ENCODE data around the gene PSENEN. TPM values are rescaled to one million over a fixed set of nuclear protein-coding genes. Genes with fewer than 3 reads are reported as not detected.
A peak's percentile ranks its signal among the peaks of the same experiment; 100 is the strongest.

Gene PSENEN
- total RNA-seq, 1 donor from 2014 or later: 74.2 TPM

- no peak overlapping the region for H3K27ac Mint-ChIP-seq
- no peaks in the 10 kb centered on the region for H3K9me3 Mint-ChIP-seq
- no peak for DNase-seq (ENCODE audit: extremely low spot score, unreplicated experiment)
- H3K36me3 Mint-ChIP-seq: peaks cover 4% of the 10 kb centered on the region
- H3K27me3 Mint-ChIP-seq: no peaks in the 10 kb centered on the region
- TF ChIP-seq CTCF (conservative IDR thresholded peaks at IDR 0.05): no peak
- no peaks in the 10 kb centered on the region for H3K4me1 Mint-ChIP-seq (ENCODE audit: unreplicated experiment)
- H3K4me3 Mint-ChIP-seq: no peak overlapping the region
These were observed 20.1 kb upstream of the PSENEN start for GRCh38 chr19:35725216-35725861.

- H3K4me3 Mint-ChIP-seq: no peak overlapping the region
- no peak for DNase-seq (ENCODE audit: extremely low spot score, unreplicated experiment)
- H3K36me3 Mint-ChIP-seq: peaks cover 14% of the 10 kb centered on the region
These were observed 18.1 kb upstream of the PSENEN start for GRCh38 chr19:35727053-35727955.

GRCh38 chr19:35727956-35728706 is 17.3 kb upstream of the PSENEN start:
- peaks cover 5% of the 10 kb centered on the region for H3K4me1 Mint-ChIP-seq (ENCODE audit: unreplicated experiment)
- no peak for DNase-seq (ENCODE audit: extremely low spot score, unreplicated experiment)
- no peak overlapping the region for H3K4me3 Mint-ChIP-seq
- H3K9me3 Mint-ChIP-seq: no peaks in the 10 kb centered on the region
- H3K36me3 Mint-ChIP-seq: peaks cover 14% of the 10 kb centered on the region
- H3K27ac Mint-ChIP-seq: no peak overlapping the region
- no peak for TF ChIP-seq CTCF (conservative IDR thresholded peaks at IDR 0.05)
- no peaks in the 10 kb centered on the region for H3K27me3 Mint-ChIP-seq

More at GRCh38 chr19:35727053-35727955, 18.1 kb upstream of the PSENEN start:
- no peak for TF ChIP-seq CTCF (conservative IDR thresholded peaks at IDR 0.05)
- H3K27me3 Mint-ChIP-seq: no peaks in the 10 kb centered on the region
- H3K4me1 Mint-ChIP-seq (ENCODE audit: unreplicated experiment): peaks cover 5% of the 10 kb centered on the region
- H3K9me3 Mint-ChIP-seq: no peaks in the 10 kb centered on the region
- no peak overlapping the region for H3K27ac Mint-ChIP-seq

GRCh38 chr19:35729021-35729420 is 16.4 kb upstream of the PSENEN start:
- no peak for TF ChIP-seq CTCF (conservative IDR thresholded peaks at IDR 0.05)
- no peaks in the 10 kb centered on the region for H3K9me3 Mint-ChIP-seq
- no peaks in the 10 kb centered on the region for H3K27me3 Mint-ChIP-seq
- H3K4me3 Mint-ChIP-seq: no peak overlapping the region
- H3K36me3 Mint-ChIP-seq: peaks cover 14% of the 10 kb centered on the region
- DNase-seq (ENCODE audit: extremely low spot score, unreplicated experiment): no peak
- H3K4me1 Mint-ChIP-seq (ENCODE audit: unreplicated experiment): peaks cover 5% of the 10 kb centered on the region
- H3K27ac Mint-ChIP-seq: no peak overlapping the region

GRCh38 chr19:35729763-35730162 is 15.7 kb upstream of the PSENEN start:
- Mint-ChIP-seq H3K9me3 (no peaks in the 10 kb centered on the region), H3K4me1 (ENCODE audit: unreplicated experiment) (peaks cover 5% of the 10 kb centered on the region), H3K4me3 (no peak overlapping the region), H3K27ac (peak overlapping the region; percentile 56), H3K36me3 (peaks cover 14% of the 10 kb centered on the region), H3K27me3 (no peaks in the 10 kb centered on the region)
- no peak for DNase-seq (ENCODE audit: extremely low spot score, unreplicated experiment)
- TF ChIP-seq CTCF (conservative IDR thresholded peaks at IDR 0.05): no peak
